ENCODE results near the gene CIB1. TPM values are rescaled to one million over a fixed set of nuclear protein-coding genes. Genes with fewer than 3 reads are reported as not detected.

CIB1 gene
- total and polyA plus RNA-seq, 2 experiments from 2014 or later: 53.3 to 163 TPM

GRCh38 chr15:90241343-90242192, 7.8 kb upstream of the CIB1 start:
- Histone ChIP-seq H3K27ac (no peak overlapping the region), H3K4me3 (no peak overlapping the region), H3K27me3 (no peaks in the 10 kb centered on the region), H3K9me3 (ENCODE audit: low read depth) (no peaks in the 10 kb centered on the region), H3K4me1 (ENCODE audit: insufficient read depth) (no peaks in the 10 kb centered on the region), H3K36me3 (replicated peaks; ENCODE audit: insufficient read depth, low read depth) (no peaks in the 10 kb centered on the region), H3K9me2 (replicated peaks; ENCODE audit: insufficient read depth) (no peaks in the 10 kb centered on the region), H3K79me2 (no peaks in the 10 kb centered on the region), H4K20me1 (ENCODE audit: insufficient read depth, poor library complexity, severe bottlenecking) (no peaks in the 10 kb centered on the region), H3K4me2 (no peak overlapping the region), H2AFZ (no peak overlapping the region)
- WGBS (ENCODE audit: low lambda C conversion rate, missing lambda C conversion rate): 89% methylated on average over 22 of the region's 22 CpGs
- TF ChIP-seq, protein P1, sequence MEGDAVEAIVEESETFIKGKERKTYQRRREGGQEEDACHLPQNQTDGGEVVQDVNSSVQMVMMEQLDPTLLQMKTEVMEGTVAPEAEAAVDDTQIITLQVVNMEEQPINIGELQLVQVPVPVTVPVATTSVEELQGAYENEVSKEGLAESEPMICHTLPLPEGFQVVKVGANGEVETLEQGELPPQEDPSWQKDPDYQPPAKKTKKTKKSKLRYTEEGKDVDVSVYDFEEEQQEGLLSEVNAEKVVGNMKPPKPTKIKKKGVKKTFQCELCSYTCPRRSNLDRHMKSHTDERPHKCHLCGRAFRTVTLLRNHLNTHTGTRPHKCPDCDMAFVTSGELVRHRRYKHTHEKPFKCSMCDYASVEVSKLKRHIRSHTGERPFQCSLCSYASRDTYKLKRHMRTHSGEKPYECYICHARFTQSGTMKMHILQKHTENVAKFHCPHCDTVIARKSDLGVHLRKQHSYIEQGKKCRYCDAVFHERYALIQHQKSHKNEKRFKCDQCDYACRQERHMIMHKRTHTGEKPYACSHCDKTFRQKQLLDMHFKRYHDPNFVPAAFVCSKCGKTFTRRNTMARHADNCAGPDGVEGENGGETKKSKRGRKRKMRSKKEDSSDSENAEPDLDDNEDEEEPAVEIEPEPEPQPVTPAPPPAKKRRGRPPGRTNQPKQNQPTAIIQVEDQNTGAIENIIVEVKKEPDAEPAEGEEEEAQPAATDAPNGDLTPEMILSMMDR (IDR thresholded peaks at IDR 0.05; ENCODE audit: poor library complexity): no peak
- TF ChIP-seq EZH2phosphoT487 (IDR thresholded peaks at IDR 0.05; ENCODE audit: low read depth, severe bottlenecking, unreplicated experiment): no peak
- no peak for TF ChIP-seq EZH2 (IDR thresholded peaks at IDR 0.05; ENCODE audit: borderline replicate concordance)
- DNase-seq (ENCODE audit: low spot score): no peak

- H2AFZ ChIP-seq: no peak overlapping the region
- TF ChIP-seq EZH2 (IDR thresholded peaks at IDR 0.05; ENCODE audit: borderline replicate concordance): no peak
- TF ChIP-seq, protein P1 (IDR thresholded peaks at IDR 0.05; ENCODE audit: poor library complexity): no peak
- TF ChIP-seq EZH2phosphoT487 (IDR thresholded peaks at IDR 0.05; ENCODE audit: low read depth, severe bottlenecking, unreplicated experiment): no peak
Observed at GRCh38 chr15:90240856-90241255, 7.1 kb upstream of the CIB1 start.

DNA sequence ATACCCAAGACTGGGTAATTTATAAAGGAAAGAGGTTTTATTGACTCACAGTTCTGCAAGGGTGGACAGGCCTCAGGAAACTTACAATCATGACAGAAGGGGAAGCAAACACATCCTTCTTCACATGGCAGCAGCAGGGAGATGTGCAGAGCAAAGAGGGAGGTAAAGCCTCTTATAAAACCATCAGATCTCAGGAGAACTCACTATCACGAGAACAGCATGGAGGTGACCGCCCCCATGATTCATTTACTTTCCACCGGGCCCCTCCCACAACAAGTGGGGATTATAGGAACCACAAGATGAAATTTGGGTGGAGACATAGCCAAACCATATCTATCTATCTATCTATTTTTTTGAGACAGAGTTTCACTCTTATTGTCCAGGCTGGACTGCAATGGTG, 5.6 kb upstream of the CIB1 start:
- H3K4me3 ChIP-seq: no peak overlapping the region
- H3K79me2 ChIP-seq: no peaks in the 10 kb centered on the region
- DNase-seq (ENCODE audit: low spot score): no peak
- no peak overlapping the region for H3K27ac ChIP-seq
- WGBS (ENCODE audit: low lambda C conversion rate, missing lambda C conversion rate): 89% methylated on average over 3 of the region's 3 CpGs
- TF ChIP-seq EZH2phosphoT487 (IDR thresholded peaks at IDR 0.05; ENCODE audit: low read depth, severe bottlenecking, unreplicated experiment) (no peak), EZH2 (IDR thresholded peaks at IDR 0.05; ENCODE audit: borderline replicate concordance) (no peak)
- TF ChIP-seq, protein P1 (IDR thresholded peaks at IDR 0.05; ENCODE audit: poor library complexity): no peak
- H3K9me2 ChIP-seq (replicated peaks; ENCODE audit: insufficient read depth): no peaks in the 10 kb centered on the region
- no peak overlapping the region for H3K4me2 ChIP-seq
- no peak overlapping the region for H2AFZ ChIP-seq
- no peaks in the 10 kb centered on the region for H3K4me1 ChIP-seq (ENCODE audit: insufficient read depth)
- no peaks in the 10 kb centered on the region for H4K20me1 ChIP-seq (ENCODE audit: insufficient read depth, poor library complexity, severe bottlenecking)
- no peaks in the 10 kb centered on the region for H3K9me3 ChIP-seq (ENCODE audit: low read depth)
- H3K27me3 ChIP-seq: no peaks in the 10 kb centered on the region
- H3K36me3 ChIP-seq (replicated peaks; ENCODE audit: insufficient read depth, low read depth): no peaks in the 10 kb centered on the region

More at GRCh38 chr15:90240856-90241255, 7.1 kb upstream of the CIB1 start:
- no peak overlapping the region for H3K4me3 ChIP-seq
- no peaks in the 10 kb centered on the region for H3K4me1 ChIP-seq (ENCODE audit: insufficient read depth)
- 92% methylated on average over 8 of the region's 8 CpGs for WGBS (ENCODE audit: low lambda C conversion rate, missing lambda C conversion rate)
- DNase-seq (ENCODE audit: low spot score): no peak
- H3K9me2 ChIP-seq (replicated peaks; ENCODE audit: insufficient read depth): no peaks in the 10 kb centered on the region
- H3K9me3 ChIP-seq (ENCODE audit: low read depth): no peaks in the 10 kb centered on the region
- no peaks in the 10 kb centered on the region for H3K79me2 ChIP-seq
- no peaks in the 10 kb centered on the region for H3K36me3 ChIP-seq (replicated peaks; ENCODE audit: insufficient read depth, low read depth)
- no peak overlapping the region for H3K4me2 ChIP-seq
- H3K27me3 ChIP-seq: no peaks in the 10 kb centered on the region
- H4K20me1 ChIP-seq (ENCODE audit: insufficient read depth, poor library complexity, severe bottlenecking): no peaks in the 10 kb centered on the region
- H3K27ac ChIP-seq: no peak overlapping the region
